ENCODE data around the gene LYAR.
"Not testable (repeated sequence)": the region's sequence is repeated elsewhere in the genome, so short reads cannot be mapped to it uniquely, and the experiment has no call there.

Gene LYAR

GRCh38 chr4:4260185-4260751 lies 29.7 kb downstream of the LYAR start:
- DNase-seq (ENCODE audit: low read depth in 2 of 2), result no peak

- DNase-seq (ENCODE audit: low read depth in 2 of 2), result no peak
Observed at GRCh38 chr4:4259484-4260100, 30.4 kb downstream of the LYAR start.

GRCh38 chr4:4257705-4258104 lies 32.2 kb downstream of the LYAR start:
- not testable (repeated sequence) for DNase-seq (ENCODE audit: low read depth in 2 of 2)

- no peak for DNase-seq (ENCODE audit: low read depth in 2 of 2)
Observed at GRCh38 chr4:4256799-4257198, 33.2 kb downstream of the LYAR start.

- no peak for DNase-seq (ENCODE audit: low read depth in 2 of 2)
Observed at GRCh38 chr4:4254666-4255065, 35.3 kb downstream of the LYAR start.

GRCh38 chr4:4254199-4254598 lies 35.8 kb downstream of the LYAR start:
- no peak for DNase-seq (ENCODE audit: low read depth in 2 of 2)

GRCh38 chr4:4249866-4250265 lies 40.1 kb downstream of the LYAR start:
- no peak for DNase-seq (ENCODE audit: low read depth in 2 of 2)

- DNase-seq (ENCODE audit: low read depth in 2 of 2), result not testable (repeated sequence)
Observed at GRCh38 chr4:4249342-4249741, 40.6 kb downstream of the LYAR start.

- DNase-seq (ENCODE audit: low read depth in 2 of 2), result no peak
Observed at GRCh38 chr4:4248885-4249203, 41.1 kb downstream of the LYAR start.

- DNase-seq (ENCODE audit: low read depth in 2 of 2), result peak; percentile 86 to 88
Observed at GRCh38 chr4:4248029-4248884, 41.7 kb downstream of the LYAR start, which contains the start of gene TMEM128. Gene TMEM128, minus strand, starts transcription at chr4:4248223. Its CDS starts 21 bp downstream, at chr4:4248202.

- DNase-seq (ENCODE audit: low read depth in 2 of 2), result no peak
Observed at GRCh38 chr4:4247696-4248028, 42.3 kb downstream of the LYAR start.

- DNase-seq (ENCODE audit: low read depth in 2 of 2), result no peak
Observed at GRCh38 chr4:4245172-4245571, 44.8 kb downstream of the LYAR start.

GRCh38 chr4:4239551-4239950 lies 50.4 kb downstream of the LYAR start:
- DNase-seq (ENCODE audit: low read depth in 2 of 2), result not testable (repeated sequence)

GRCh38 chr4:4233610-4234009 lies 56.3 kb downstream of the LYAR start:
- DNase-seq (ENCODE audit: low read depth in 2 of 2), result no peak

- no peak for DNase-seq (ENCODE audit: low read depth in 2 of 2)
Observed at GRCh38 chr4:4228356-4228668, 61.6 kb downstream of the LYAR start.

GRCh38 chr4:4227510-4228355 lies 62.2 kb downstream of the LYAR start:
- DNase-seq (ENCODE audit: low read depth in 2 of 2), result no peak

GRCh38 chr4:4226606-4227438 lies 63.1 kb downstream of the LYAR start, which contains the start of gene OTOP1:
Gene OTOP1, minus strand, starts transcription at chr4:4226929. Its CDS starts 65 bp downstream, at chr4:4226864.
- DNase-seq (ENCODE audit: low read depth in 2 of 2), result no peak

- DNase-seq (ENCODE audit: low read depth in 2 of 2), result no peak
Observed at GRCh38 chr4:4225915-4226605, 63.9 kb downstream of the LYAR start.
